Measurements from ENCODE around the gene CACNG7. TPM values are rescaled to one million over a fixed set of nuclear protein-coding genes. Genes with fewer than 3 reads are reported as not detected.

CACNG7 gene
- under 1 TPM in 1 of 3 donors, not detected in 2; 0.54 TPM for total RNA-seq
- long read RNA-seq, donor 1: 0 reads
- long read RNA-seq, donor 2: 0 reads

- no peak for DNase-seq
- Histone ChIP-seq H3K4me1 (ENCODE audit: low read depth) (peaks cover 2% of the 10 kb centered on the region), H3K36me3 (ENCODE audit: low read depth) (no peaks in the 10 kb centered on the region), H3K9me3 (no peaks in the 10 kb centered on the region), H3K4me3 (no peak within 1 kb of the TSS)
- ATAC-seq: no peak
- TF ChIP-seq CTCF (IDR thresholded peaks at IDR 0.05): no peak
- intact Hi-C loops (cut with DNase I, micrococcal nuclease): no loop called here
These were observed at the start of gene CACNG7 for GRCh38 chr19:53908935-53909415. CACNG7 (plus strand) TSS chr19:53909278; CDS start chr19:53912832, 3,554 bp downstream.

GRCh38 chr19:53864308-53864836 lies 44.7 kb upstream of the CACNG7 start:
- TF ChIP-seq CTCF (IDR thresholded peaks at IDR 0.05): no peak
- ATAC-seq (peak; percentile 25), DNase-seq (peak in 2 of 3 donors; percentile 43 to 71)
- Histone ChIP-seq H3K36me3 (ENCODE audit: low read depth) (no peaks in the 10 kb centered on the region), H3K9me3 (no peaks in the 10 kb centered on the region), H3K4me1 (ENCODE audit: low read depth) (peaks cover 21% of the 10 kb centered on the region), H3K4me3 (no peak overlapping the region)
- intact Hi-C loops (cut with DNase I, micrococcal nuclease): no loop called here

GRCh38 chr19:53865523-53865917 lies 43.6 kb upstream of the CACNG7 start:
- peaks cover 21% of the 10 kb centered on the region for H3K4me1 ChIP-seq (ENCODE audit: low read depth)
- ATAC-seq: no peak

GRCh38 chr19:53865918-53866864 lies 42.9 kb upstream of the CACNG7 start:
- intact Hi-C loops (cut with DNase I, micrococcal nuclease): no loop called here
- TF ChIP-seq CTCF (IDR thresholded peaks at IDR 0.05): no peak
- ATAC-seq (peak; percentile 50), DNase-seq (peak; percentile 78 to 87 (median 86))
- peaks cover 23% of the 10 kb centered on the region for H3K4me1 ChIP-seq (ENCODE audit: low read depth)
- no peak overlapping the region for H3K4me3 ChIP-seq
- H3K9me3 ChIP-seq: no peaks in the 10 kb centered on the region
- no peaks in the 10 kb centered on the region for H3K36me3 ChIP-seq (ENCODE audit: low read depth)

More at GRCh38 chr19:53865523-53865917, 43.6 kb upstream of the CACNG7 start:
- H3K36me3 ChIP-seq (ENCODE audit: low read depth): no peaks in the 10 kb centered on the region
- peak in 1 of 3 donors; percentile 15 for DNase-seq
- intact Hi-C loops (cut with DNase I, micrococcal nuclease): no loop called here
- H3K4me3 ChIP-seq: no peak overlapping the region
- H3K9me3 ChIP-seq: no peaks in the 10 kb centered on the region
- TF ChIP-seq CTCF (IDR thresholded peaks at IDR 0.05): no peak

GRCh38 chr19:53866865-53867224 lies 42.2 kb upstream of the CACNG7 start:
- H3K4me3 ChIP-seq: no peak overlapping the region
- intact Hi-C loops (cut with DNase I, micrococcal nuclease): no loop called here
- no peaks in the 10 kb centered on the region for H3K9me3 ChIP-seq
- peaks cover 28% of the 10 kb centered on the region for H3K4me1 ChIP-seq (ENCODE audit: low read depth)
- ATAC-seq (no peak), DNase-seq (peak; percentile 34 to 66 (median 57))
- TF ChIP-seq CTCF (IDR thresholded peaks at IDR 0.05): no peak
- no peaks in the 10 kb centered on the region for H3K36me3 ChIP-seq (ENCODE audit: low read depth)
